M059J (cell line): Measurements from ENCODE around the gene L3HYPDH. TPM values are rescaled to one million over a fixed set of nuclear protein-coding genes. Genes with fewer than 3 reads are reported as not detected.
"Not testable (repeated sequence)": the region's sequence is repeated elsewhere in the genome, so short reads cannot be mapped to it uniquely, and the experiment has no call there.

Experiments used
- DNase-seq: peaks from one replicate; pipeline ENCODE4 v3.0.0-alpha.2; 2012; ENCODE audit warnings: low read depth
- total RNA-seq: library from RNA; depleted of rRNA; stranded (reverse); fragments of >200 nt; shearing (Covaris generic); gene quantifications from 2 replicates; pipeline ENCODE4 v1.2.3, GENCODE V29; 2014

L3HYPDH gene
- total RNA-seq, 1 experiment from 2014 or later: 38.1 TPM

DNA sequence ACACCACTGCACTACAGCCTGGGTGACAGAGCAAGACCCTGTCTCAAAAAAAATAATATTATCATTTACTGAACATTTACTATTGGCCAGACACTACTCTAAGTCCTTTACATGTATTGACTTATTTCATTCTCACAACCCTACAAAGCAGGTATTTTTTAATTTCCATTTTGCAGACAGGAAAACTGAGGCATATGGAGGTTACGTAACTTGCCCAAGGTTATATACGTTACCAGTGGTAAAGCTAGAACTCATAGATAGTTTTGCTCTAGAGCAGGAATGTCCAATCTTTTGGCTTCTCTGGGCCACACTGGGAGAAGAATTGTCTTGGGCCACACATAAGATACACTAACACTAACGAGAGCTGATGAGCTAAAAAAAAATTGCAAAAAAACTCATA, 5.7 kb downstream of the L3HYPDH start:
- DNase-seq: no peak

DNA sequence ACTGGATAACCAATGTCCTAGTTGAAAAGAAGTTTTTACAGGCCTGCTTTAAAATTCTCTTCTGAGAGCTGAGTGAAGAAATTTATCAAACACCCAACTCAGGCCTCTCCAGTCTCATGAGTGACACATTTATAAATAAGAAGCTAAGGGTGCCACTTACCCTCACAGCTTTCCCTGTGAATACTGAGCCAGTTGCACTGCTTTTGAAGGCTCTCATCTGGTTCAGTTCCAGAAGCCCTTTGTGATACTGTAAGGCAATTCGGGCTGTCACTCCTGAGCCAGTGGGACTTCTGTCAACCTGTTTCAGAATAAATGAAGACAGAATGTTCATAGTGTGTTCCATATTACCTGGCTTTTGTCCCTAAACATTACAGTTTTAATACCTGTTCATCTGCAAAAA, 8.5 kb downstream of the L3HYPDH start:
- DNase-seq: no peak

DNA sequence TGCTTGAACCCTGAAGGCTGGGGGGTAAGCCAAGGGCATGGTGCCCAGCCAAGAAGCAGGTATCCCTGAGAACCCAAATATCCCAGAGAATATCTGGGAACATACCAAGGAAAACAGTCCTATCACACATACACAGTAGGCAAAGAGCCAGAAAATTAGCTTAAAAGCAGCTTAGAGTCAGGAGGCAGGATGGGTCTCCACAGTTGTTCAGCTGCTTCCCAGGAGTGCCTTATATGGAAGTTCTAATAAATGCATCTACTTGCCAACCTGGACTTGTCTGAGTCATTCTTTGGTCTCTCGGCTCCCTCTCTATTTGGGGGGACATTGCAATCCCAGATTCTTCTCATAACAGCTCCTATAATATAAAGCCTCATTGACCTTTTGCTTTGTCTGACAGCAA, 10.0 kb downstream of the L3HYPDH start:
- peak; percentile 79 for DNase-seq

DNA sequence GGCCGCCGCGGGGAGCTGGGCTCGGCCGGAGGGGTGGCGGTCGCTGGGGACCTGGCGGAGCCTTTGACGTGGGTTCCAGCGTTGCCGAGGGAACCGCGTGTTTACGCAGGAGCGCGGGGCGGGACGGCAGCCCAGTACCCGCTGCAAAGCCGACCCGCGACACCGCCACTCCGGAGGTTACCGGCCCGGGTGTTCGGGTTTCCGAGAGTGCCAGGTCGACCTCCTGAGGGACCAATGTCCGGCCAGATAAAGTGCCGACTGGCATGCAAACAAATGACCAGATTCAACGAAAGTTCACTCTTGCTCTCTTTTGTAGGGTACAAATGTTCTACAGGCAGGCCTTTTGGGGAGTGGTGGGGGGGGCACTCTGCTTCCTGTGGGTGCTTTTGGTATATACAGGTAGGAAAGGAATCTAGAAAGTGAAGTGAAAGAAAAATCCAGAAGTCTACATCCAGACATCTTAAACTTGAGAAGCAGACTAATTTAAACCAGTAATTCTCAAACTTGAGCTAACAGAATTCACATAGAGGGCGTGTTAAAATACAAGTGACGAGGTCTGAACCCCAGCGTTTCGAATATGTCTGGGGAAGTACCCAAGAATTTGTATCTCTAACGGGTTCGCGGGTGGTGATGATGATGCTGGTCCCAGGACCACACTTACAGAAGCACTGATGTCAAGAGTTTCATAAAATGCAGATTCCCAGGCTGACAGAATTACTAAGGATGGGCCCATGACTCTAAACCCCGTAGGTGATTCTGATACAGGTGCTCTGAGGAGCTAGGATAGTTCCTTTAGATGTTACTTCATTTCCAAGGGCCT, 18.7 kb downstream of the L3HYPDH start, which contains the start of gene GPR135:
Gene GPR135 (minus strand): TSS at position 65 of the 820 bp plus-strand sequence. CDS start 154 bp downstream, outside the sequence.
- DNase-seq: peak; percentile 43

DNA sequence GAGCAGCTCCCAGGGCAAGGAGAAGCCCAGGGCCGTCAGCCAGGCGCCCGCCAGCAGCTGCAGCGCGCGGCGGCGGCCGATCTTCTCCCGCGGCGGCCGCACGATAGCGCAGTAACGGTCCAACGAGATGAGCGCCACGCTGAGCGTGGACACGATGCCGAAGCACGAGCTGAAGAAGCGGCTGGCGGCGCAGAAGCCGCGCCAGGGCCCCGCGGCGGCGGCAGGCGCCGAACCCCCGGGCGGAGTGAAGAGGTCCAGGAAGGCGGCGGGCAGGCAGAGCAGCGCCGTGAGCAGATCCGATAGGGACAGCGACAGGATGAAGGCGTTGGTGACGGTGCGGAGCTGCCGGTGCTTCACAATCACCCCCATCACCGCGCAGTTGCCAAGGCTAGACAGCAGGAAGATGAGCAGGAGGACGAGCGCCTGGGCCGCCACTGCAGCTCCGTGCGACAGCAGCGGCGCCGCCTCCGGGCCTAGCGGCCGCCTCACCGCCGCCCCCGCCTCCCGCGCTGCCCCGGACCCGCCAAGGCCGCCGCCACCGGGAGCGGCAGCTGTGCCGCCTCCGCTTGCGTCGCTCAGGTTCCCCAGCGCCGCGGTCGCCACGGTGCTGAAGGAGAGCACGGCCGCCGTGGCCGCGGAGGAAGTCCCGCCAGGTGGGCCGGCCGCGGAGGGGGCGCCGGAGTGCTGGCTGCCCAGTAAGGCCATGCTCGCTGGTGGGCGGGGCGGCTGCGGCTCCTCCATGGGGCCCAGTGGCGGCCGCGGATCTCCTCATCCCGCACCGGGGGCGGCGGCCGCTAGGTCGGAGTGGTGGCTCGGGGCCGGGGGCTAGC, 19.5 kb downstream of the L3HYPDH start:
- DNase-seq: peak; percentile 53

DNA sequence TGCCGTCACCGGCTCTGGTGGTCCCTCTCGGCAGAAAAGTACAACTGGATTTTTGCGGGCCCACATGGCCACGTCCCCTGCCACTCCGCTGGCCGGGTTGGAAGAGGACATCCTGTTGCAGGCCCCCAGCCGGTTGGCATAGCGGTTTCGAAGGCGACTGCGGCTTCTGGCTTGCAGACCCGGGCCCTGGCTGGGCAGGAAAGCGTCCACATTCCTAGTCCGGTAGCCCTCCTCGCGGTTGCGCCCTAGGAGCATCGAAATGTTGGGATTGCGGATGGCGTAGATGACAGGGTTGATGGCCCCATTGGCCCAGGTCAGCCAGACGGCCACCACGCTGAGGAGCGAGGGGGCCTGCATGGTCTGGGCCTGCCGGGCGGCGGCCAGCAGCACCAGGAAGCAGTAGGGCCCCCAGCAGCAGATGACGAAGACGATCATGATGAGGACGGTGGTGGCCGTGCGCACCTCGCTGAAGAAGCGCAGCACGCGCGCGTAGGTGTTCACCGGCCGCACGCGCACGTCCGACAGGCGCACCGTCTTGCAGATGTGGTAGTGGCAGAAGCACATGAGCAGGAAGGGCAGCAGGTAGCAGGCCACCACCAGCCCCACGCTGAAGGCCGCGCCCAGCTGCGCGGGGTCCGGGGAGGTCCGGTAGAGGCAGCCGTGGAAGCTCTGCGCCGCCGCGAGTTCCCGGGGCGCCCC, 20.3 kb downstream of the L3HYPDH start:
- no peak for DNase-seq

DNA sequence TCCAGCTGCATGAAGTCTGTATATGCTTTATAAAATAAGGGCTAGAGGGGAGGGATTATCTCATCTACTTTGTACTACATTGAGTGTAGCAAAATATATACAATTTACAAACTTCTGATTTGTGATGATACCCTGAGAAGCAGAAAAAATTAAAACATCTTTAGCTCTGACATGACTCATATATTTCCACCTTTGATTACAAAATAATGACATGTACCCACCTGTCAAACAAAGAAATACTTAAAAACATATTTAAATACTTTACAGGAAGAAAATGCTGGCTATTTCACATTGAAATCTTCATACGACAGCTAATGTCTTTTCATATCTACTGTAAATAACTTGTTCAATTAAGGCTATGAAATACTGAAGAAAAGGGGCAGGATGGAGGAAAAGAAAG, 22.3 kb downstream of the L3HYPDH start:
- DNase-seq: no peak

DNA sequence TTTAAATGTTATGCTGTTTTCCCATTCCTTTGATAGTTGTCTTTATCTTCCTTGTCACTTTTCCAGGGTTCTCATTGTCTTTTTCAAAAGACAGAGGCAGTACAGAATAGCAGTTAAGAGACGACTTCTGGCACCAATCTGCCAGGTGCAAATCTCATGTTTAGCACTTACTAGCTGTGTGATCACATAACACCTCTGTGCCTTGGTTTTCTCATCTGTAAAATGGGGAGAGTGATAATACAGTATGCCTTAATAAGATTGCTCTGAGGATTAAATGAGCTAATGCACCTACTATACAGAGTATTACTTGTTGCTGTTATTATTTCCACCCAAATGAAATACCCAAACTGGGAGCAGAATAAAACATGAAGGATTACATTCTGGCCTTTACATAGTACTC, 23.8 kb downstream of the L3HYPDH start:
- no peak for DNase-seq

DNA sequence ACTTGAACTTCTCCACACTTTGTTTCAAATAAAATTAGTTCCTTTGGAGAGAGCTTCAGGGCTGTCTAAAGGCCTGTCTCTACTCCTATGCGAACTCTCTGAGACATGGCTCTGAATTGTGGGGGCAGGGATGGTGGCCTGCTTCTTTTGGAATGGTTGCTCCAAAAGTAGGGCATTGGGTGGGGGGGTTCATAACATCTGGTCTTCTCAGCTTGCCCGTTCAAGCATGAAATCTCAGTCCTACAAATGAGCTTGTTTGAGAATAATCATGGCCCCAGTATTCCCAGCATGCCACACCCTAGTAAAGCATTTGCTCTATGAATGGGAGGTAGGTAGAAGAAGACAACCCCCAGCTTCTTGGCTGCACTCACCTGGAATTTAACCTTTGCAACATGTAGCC, 25.7 kb downstream of the L3HYPDH start:
- no peak for DNase-seq

DNA sequence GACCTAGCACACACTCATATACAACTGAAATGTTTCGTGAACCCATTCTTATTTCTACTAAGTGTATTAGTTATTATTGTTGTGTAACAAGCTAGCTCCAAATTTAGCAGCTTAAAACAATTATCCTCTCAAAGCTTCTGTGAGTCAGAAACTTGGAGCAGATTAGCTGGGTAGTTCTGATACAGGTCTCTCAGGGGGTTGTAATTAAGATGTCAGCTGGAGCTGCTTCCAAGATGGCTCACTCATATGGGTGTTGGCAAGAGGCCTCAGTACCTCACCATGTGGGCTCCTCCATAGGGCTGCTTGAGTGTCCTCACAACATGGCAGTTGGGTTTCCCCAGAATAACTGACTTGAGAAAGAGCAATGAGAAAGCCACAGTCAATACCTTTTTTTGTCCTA, 28.8 kb downstream of the L3HYPDH start:
- DNase-seq: peak; percentile 64

DNA sequence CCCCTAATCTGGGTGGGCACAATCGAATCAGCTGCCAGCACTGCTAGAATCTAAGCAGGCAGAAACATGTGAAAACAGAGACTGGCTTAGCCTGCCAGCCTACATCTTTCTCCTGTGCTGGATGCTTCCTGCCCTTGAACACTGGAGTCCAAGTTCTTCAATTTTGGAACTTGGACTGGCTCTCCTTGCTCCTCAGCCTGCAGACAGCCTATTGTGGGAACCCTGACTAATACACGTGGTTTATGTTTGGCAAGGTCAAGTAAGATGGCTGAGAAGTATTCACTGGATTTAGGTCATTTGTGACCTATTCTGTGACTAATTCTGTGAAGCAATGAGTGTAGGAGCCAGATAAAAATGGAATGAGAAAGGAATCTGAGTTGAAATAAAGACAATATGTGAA, 30.1 kb downstream of the L3HYPDH start:
- peak; percentile 95 for DNase-seq

DNA sequence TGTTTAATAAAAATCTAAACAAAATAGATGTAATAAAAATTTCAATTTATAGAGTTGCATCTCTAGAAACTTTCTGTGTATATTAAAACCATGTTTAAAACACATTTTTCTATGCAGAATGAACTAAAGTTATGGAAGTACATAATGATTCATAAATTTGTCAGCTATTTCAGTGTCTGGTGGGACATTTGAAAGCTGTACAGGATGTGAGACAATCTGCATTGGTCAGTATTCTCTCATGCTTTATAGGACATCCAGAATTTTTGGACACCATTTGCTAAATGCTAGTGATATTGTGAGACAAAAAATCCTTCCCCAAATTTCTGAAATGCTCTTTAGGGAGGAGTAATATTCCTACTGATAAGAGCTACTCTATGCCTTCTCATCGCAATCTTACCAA, 32.4 kb downstream of the L3HYPDH start:
- DNase-seq: no peak

DNA sequence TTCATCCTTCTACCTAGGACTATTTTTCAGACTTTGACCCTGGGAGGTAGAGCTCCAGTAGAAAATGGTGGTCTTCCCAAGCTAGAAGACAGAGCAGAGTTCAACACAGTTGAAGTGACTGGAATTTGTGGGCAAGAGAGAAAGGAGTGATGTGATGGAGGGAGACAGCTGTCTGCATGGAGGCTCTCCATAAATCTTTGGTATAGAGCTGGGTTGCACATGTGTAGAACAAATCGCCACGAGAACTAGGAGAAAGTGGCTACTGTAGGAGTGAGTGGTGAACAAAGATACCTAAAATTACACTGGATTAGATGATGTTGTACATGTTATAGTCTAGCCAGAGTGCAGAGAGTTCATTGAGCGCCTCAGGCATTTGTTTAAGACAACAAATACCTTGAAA, 33.5 kb downstream of the L3HYPDH start:
- DNase-seq: no peak

DNA sequence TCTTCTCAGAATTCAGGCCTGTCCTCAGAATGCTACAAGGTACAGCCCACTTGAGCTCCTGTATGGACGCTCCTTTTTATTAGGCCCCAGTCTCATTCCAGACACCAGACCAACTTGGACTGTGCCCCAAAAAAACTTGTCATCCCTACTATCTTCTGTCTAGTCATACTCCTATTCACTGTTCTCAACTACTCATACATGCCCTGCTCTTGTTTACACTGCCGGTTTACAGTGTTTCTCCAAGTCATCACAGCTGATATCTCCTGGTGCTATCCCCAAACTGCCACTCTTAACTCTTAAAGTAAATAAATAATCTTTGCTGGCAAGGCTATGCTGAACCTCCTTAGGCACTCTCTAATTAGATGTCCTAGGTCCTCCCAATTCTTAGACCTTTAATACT, 35.5 kb downstream of the L3HYPDH start:
- DNase-seq: not testable (repeated sequence)

DNA sequence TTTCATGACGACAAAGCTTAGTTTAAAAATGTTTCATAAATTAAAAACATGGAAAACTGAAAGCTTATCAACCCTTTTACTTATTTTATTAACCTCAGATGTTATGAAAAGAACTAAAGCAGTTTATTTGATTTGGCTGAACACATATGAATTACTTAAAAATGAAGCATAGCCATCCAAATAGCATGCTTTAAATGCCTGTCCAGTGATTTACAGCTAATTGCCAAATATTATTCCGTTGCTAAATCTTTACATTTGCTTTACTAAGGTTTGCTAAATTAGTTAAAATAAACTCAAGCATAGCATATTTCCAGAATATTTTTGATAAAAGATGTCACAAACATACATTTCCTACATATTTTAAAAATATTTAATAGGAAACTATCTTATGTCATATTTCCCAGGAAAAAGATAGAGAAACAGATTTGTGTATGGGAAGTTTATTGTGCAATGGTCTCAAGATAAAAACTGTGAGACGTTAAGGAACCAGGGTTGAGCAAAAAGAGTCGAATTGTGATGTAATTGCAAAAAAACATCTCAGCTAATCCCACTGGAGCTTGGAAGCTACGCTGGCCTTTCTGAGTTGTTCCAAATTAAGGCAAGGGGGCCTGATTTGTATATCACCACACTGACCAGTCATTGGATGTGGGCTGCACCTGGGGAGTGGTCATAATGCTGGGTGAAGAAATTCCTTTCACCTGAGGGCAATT, 44.8 kb downstream of the L3HYPDH start:
- no peak for DNase-seq

DNA sequence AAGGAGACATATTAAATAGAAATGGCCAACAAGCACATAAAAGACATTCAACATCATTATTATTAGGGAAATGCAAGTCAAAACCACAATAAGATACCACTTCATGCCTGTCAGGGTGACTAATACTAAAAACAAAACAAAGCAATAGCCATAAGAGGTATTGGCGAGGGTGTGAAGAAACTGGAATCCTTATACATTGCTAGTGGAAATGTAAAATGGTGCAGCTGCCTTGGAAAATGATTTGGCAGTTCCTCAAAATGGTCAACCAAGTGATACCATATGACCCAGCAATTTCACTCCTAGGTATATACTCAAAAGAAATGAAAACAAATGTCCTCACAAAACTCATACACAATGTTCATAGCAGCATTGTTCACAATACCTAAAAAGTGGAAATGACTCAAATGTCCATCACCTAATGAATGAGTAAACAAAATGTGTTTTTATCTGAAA, 46.0 kb downstream of the L3HYPDH start:
- peak; percentile 75 for DNase-seq

DNA sequence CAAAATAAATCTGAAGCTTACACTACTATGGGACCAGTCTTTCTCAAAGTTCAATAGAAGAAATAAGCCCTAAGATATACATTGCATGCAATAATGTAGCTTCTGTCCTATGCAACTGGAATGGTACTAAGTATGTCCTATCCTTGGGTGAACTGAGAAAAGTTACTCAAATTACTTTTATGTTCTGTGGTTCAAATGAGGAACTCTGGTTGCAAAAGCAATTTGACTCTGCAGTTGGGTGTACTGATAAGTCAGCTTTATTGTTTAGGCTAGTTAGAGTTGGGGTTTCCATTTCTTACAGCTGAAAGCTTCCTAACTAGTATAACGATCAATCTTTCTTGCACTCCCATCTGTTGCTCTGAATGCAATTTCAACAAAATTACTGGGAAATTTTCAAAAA, 48.2 kb downstream of the L3HYPDH start:
- DNase-seq: no peak

DNA sequence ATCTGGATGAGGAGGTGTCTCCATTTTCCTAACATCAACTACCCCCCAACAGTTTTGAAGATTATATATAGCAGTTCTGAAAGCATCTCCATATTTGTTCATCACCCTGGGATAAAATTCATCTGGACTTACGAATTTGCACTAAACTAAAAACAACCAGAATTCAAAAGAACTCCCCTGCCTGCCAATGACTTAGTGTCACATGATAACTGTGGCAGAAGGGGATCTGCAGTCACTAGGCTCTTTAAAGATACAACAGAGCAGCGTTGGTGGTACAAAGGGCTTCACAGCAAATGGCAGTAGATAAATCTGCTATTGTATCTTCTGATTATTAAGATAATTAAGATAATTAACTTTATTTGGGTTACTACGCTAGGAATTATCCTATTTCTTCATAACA, 49.1 kb downstream of the L3HYPDH start:
- DNase-seq: no peak

DNA sequence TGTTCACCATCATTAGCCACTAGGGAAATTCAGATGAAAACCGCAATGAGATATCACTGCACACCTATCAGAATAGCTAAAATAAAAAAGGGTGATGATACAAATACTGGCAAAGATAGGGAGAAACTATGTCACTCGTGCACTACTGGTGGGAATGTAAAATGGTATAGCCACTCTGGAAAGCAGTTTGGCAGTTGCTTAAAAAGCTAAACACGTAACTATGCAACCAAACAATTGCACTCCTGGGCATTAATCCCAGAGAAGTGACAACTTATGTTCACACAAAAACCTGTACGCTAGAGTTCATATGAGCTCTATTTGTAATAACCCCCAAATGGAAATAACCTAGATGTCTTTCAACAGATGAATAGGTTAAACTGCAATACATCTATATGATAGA, 54.4 kb downstream of the L3HYPDH start:
- DNase-seq: no peak

DNA sequence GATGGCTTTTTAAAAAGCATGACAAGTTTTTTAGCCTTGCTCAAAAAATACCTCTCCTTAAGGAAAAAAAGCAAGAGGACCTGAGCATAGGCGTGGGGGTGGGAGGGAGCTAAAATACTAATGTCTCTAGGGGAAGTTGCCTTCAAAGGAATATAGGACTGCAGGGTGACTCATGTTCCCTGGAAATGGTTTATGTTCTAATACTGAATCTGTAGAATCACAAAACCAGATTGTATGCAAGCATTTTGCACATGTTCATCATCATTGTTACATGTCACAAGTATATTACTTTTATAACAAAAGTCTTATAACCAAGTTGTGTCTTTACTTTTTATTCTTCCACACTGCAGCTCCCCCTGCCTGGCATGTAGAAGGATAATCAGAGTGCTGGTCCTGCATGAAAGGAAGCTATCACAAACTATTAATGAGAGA, 55.6 kb downstream of the L3HYPDH start:
- no peak for DNase-seq
